Measurements from ENCODE around the gene KDM4B.
"Not testable (repeated sequence)": the region's sequence is repeated elsewhere in the genome, so short reads cannot be mapped to it uniquely, and the experiment has no call there.

Gene KDM4B

GRCh38 chr19:5173993-5174392 lies 205.1 kb downstream of the KDM4B start:
- DNase-seq (ENCODE audit: low read depth in 3 of 3) = no peak

- no peak for DNase-seq (ENCODE audit: low read depth in 3 of 3)
Observed at GRCh38 chr19:5177745-5178450, 209.0 kb downstream of the KDM4B start.

GRCh38 chr19:5178841-5179240 lies 209.9 kb downstream of the KDM4B start:
- no peak for DNase-seq (ENCODE audit: low read depth in 3 of 3)

- DNase-seq (ENCODE audit: low read depth in 3 of 3) = no peak
Observed at GRCh38 chr19:5179256-5179655, 210.3 kb downstream of the KDM4B start.

- DNase-seq (ENCODE audit: low read depth in 3 of 3) = no peak
Observed at GRCh38 chr19:5181329-5181728, 212.4 kb downstream of the KDM4B start.

- DNase-seq (ENCODE audit: low read depth in 3 of 3) = no peak
Observed at GRCh38 chr19:5182751-5183150, 213.8 kb downstream of the KDM4B start.

GRCh38 chr19:5183616-5184015 lies 214.7 kb downstream of the KDM4B start:
- DNase-seq (ENCODE audit: low read depth in 3 of 3) = no peak

GRCh38 chr19:5184930-5185329 lies 216.0 kb downstream of the KDM4B start:
- DNase-seq (ENCODE audit: low read depth in 3 of 3) = no peak

- no peak for DNase-seq (ENCODE audit: low read depth in 3 of 3)
Observed at GRCh38 chr19:5186293-5187050, 217.6 kb downstream of the KDM4B start.

- DNase-seq (ENCODE audit: low read depth in 3 of 3) = no peak
Observed at GRCh38 chr19:5188548-5189317, 219.8 kb downstream of the KDM4B start.

GRCh38 chr19:5189318-5189607 lies 220.3 kb downstream of the KDM4B start:
- no peak for DNase-seq (ENCODE audit: low read depth in 3 of 3)

GRCh38 chr19:5191091-5191490 lies 222.2 kb downstream of the KDM4B start:
- DNase-seq (ENCODE audit: low read depth in 3 of 3) = no peak

GRCh38 chr19:5192568-5192967 lies 223.7 kb downstream of the KDM4B start:
- no peak for DNase-seq (ENCODE audit: low read depth in 3 of 3)

GRCh38 chr19:5193192-5193591 lies 224.3 kb downstream of the KDM4B start:
- no peak for DNase-seq (ENCODE audit: low read depth in 3 of 3)

- no peak for DNase-seq (ENCODE audit: low read depth in 3 of 3)
Observed at GRCh38 chr19:5194641-5195040, 225.7 kb downstream of the KDM4B start.

GRCh38 chr19:5195587-5195986 lies 226.7 kb downstream of the KDM4B start:
- not testable (repeated sequence) for DNase-seq (ENCODE audit: low read depth in 3 of 3)

- DNase-seq (ENCODE audit: low read depth in 3 of 3) = no peak
Observed at GRCh38 chr19:5196832-5197231, 227.9 kb downstream of the KDM4B start.

- DNase-seq (ENCODE audit: low read depth in 3 of 3) = no peak
Observed at GRCh38 chr19:5200844-5201243, 231.9 kb downstream of the KDM4B start.

- DNase-seq (ENCODE audit: low read depth in 3 of 3) = no peak
Observed at GRCh38 chr19:5202553-5202952, 233.6 kb downstream of the KDM4B start.
